Cardiac muscle cell (in vitro differentiated cells and primary cell): ENCODE measurements around the gene PROZ. TPM values are rescaled to one million over a fixed set of nuclear protein-coding genes. Genes with fewer than 3 reads are reported as not detected.

Experiments used
- DNase-seq, 2 donors: peaks; one replicate each; pipeline versions ENCODE4 v3.0.0 to v3.0.0-alpha.2; 2010 to 2017; ENCODE audit warnings: low read depth in 1 of 2, low spot score in 1 of 2
- H3K27ac ChIP-seq: fragments of 200-600 bp; sonication (generic); 2 replicates; pipeline ENCODE4 v1.5.1; 2016
- H3K27me3 ChIP-seq: fragments of 200-600 bp; sonication (generic); 2 replicates; pipeline ENCODE4 v1.6.0; 2016; ENCODE audit warnings: control low read depth
- H3K36me3 ChIP-seq: fragments of 200-600 bp; sonication (generic); 2 replicates; pipeline ENCODE4 v1.5.1; 2016; ENCODE audit warnings: control low read depth
- H3K4me1 ChIP-seq: fragments of 200-600 bp; sonication (generic); 2 replicates; pipeline ENCODE4 v1.8.1; 2017; ENCODE audit warnings: low read depth, mild to moderate bottlenecking, mixed run types
- H3K4me3 ChIP-seq: fragments of 200-600 bp; sonication (generic); 2 replicates; pipeline ENCODE4 v1.5.1; 2016; ENCODE audit warnings: mild to moderate bottlenecking
- H3K9me3 ChIP-seq: fragments of 200-600 bp; sonication (generic); 2 replicates; pipeline ENCODE4 v1.5.1; 2017; ENCODE audit warnings: low read depth, mild to moderate bottlenecking, control low read depth
- CTCF ChIP-seq: IDR thresholded peaks from 2 replicates; pipeline ENCODE4 v1.5.1; 2012; ENCODE audit warnings: low read depth, mild to moderate bottlenecking, low read length
- polyA plus RNA-seq: library from polyadenylated mRNA; unstranded; fragments of >200 nt; fragmentation: Nextera tagmentation; extraction: Ambion mirVana; gene quantifications from 2 replicates; pipeline ENCODE4 v1.2.1, GENCODE V29; 2016
- total RNA-seq: library from RNA; depleted of rRNA; stranded (reverse); fragments of >200 nt; gene quantifications from 2 replicates; pipeline ENCODE4 v1.2.3, GENCODE V29; 2016

PROZ gene
- total and polyA plus RNA-seq, 2 experiments from 2014 or later = 0.42 TPM; not detected in 1

GRCh38 chr13:113119166-113119821, 39.2 kb upstream of the PROZ start:
- no peak for DNase-seq
- Histone ChIP-seq H3K27ac (no peak overlapping the region), H3K4me1 (peaks cover 8% of the 10 kb centered on the region), H3K4me3 (no peak overlapping the region), H3K9me3 (no peaks in the 10 kb centered on the region), H3K27me3 (peaks cover 72% of the 10 kb centered on the region), H3K36me3 (no peaks in the 10 kb centered on the region)
- TF ChIP-seq CTCF = no peak

DNA sequence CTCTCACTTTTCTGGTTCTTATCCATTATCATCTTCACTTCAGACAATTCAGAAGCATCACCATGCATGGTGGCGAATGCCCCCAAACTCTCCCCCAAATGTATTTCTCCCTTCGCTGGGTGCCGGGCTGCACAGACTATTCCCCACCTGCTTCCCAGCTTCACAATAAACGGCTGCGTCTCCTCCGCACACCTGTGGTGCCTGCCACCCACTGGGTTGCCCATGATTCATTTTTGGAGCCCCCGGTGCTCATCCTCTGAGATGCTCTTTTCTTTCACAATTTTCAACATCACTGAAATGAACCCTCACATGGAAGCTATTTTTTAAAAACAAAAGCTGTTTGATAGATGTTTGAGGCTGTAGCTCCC, 38.6 kb upstream of the PROZ start:
- Histone ChIP-seq H3K27me3 (peaks cover 67% of the 10 kb centered on the region), H3K9me3 (no peaks in the 10 kb centered on the region), H3K4me1 (peaks cover 8% of the 10 kb centered on the region), H3K27ac (no peak overlapping the region), H3K36me3 (no peaks in the 10 kb centered on the region), H3K4me3 (no peak overlapping the region)
- DNase-seq = no peak
- no peak for TF ChIP-seq CTCF

DNA sequence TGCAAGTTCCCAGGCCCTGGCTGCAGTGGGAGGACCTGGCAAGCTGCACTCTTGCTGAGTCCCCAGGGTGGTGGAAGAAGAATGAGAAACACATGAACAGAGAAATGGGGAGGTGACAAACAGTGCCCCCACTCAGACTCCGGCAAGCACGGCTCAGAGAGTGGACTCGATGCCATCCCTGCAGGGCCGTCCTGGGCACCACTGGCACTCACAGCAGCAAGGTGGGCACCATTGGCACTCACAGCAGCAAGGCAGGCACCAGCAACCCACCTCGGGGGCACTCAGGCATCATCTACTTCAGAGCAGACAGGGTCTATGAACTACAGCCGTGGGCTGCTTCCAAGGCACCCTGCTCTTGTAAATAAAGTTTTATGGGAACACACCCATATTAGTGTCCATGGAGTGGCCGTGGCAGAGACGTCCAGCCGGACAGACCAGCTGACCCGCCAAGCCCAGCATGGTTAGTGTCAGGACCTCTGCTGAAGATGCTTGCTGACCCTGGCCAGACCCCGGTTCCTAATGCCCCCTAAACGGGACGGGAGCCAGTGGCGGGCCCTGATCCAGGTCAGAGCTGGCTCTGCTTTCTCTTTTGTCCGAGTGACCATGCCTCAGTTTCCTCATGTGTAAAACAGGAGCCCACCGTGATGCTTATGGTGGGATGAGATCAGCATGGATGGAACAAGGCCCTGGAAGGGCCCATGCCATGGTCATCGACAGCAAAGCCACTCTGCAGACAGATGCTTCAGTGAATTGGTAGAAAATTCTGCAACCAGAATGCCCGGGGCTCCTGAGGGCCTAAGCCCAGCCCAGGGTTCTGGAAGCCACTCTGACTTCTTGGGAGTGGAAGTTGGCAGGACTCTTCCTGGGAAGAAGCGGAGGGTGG, 37.9 kb upstream of the PROZ start:
- no peak for DNase-seq

DNA sequence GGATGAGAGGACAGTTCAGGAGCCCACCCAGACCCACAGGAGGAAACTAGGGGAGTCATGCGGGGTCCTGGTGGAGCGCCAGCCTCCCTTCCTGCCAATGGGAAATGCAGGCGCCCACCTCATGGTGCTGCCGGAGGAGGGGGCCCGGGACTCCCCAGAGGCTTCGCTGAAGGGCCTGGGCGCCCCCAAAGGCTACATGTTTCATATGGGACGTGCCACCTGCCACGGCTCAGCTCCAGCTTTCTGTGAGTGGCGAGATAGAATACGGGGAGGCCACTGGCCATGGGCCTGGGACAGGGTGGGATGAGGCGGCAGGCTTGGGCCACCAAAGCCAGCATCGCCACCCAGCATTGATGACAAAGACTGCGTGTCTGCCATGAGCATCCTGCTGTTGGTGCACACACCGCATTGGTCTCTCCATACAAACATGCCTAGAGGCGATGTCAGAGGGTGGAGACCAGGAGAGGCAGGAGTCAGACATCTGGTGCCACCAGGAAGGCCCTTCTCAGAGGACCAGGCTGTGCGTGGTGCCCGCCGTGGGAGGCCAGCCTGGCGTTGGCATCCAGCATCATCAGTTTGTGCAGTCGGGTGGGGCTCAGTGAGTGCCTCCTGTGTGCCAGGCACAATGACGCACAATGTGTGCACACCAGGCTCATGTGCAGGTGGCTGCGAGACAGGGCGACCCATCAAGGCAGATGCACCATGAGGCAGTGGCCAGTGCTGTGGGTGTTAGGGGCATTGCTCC, 37.1 kb upstream of the PROZ start:
- no peaks in the 10 kb centered on the region for H3K36me3 ChIP-seq

More for the DNA sequence above, 37.9 kb upstream of the PROZ start:
- no peak overlapping the region for H3K4me3 ChIP-seq
- no peaks in the 10 kb centered on the region for H3K36me3 ChIP-seq
- no peaks in the 10 kb centered on the region for H3K9me3 ChIP-seq
- peaks cover 8% of the 10 kb centered on the region for H3K4me1 ChIP-seq
- H3K27me3 ChIP-seq = peaks cover 63% of the 10 kb centered on the region
- H3K27ac ChIP-seq = no peak overlapping the region
- TF ChIP-seq CTCF = no peak

More for the DNA sequence above, 37.1 kb upstream of the PROZ start:
- Histone ChIP-seq H3K27me3 (peaks cover 63% of the 10 kb centered on the region), H3K4me1 (peaks cover 8% of the 10 kb centered on the region), H3K9me3 (no peaks in the 10 kb centered on the region), H3K4me3 (no peak overlapping the region), H3K27ac (no peak overlapping the region)
- no peak for TF ChIP-seq CTCF
- no peak for DNase-seq
